Measurements from ENCODE around the gene SLC25A22.

SLC25A22 gene

GRCh38 chr11:790721-791564 lies 7.1 kb downstream of the SLC25A22 start:
- DNase-seq (ENCODE audit: low read depth in 3 of 3): no peak

- DNase-seq (ENCODE audit: low read depth in 3 of 3): peak in 1 of 3 donors; percentile 63
These were observed 8.1 kb downstream of the SLC25A22 start, which contains the start of gene CEND1 for GRCh38 chr11:789943-790342. TSS of gene CEND1 (minus strand) at chr11:790090. CDS start at chr11:788576, 1,514 bp downstream.

GRCh38 chr11:788953-789940 lies 8.8 kb downstream of the SLC25A22 start:
- DNase-seq (ENCODE audit: low read depth in 3 of 3): no peak

GRCh38 chr11:788009-788640 lies 10.0 kb downstream of the SLC25A22 start:
- no peak for DNase-seq (ENCODE audit: low read depth in 3 of 3)

GRCh38 chr11:787084-787675 lies 10.9 kb downstream of the SLC25A22 start:
- no peak for DNase-seq (ENCODE audit: low read depth in 3 of 3)

- DNase-seq (ENCODE audit: low read depth in 3 of 3): no peak
These were observed 11.6 kb downstream of the SLC25A22 start for GRCh38 chr11:786235-787083.

- no peak for DNase-seq (ENCODE audit: low read depth in 3 of 3)
These were observed 14.5 kb downstream of the SLC25A22 start for GRCh38 chr11:783581-784015.

GRCh38 chr11:782264-783174 lies 15.6 kb downstream of the SLC25A22 start:
- DNase-seq (ENCODE audit: low read depth in 3 of 3): no peak

- no peak for DNase-seq (ENCODE audit: low read depth in 3 of 3)
These were observed 18.0 kb downstream of the SLC25A22 start for GRCh38 chr11:779955-780532.

GRCh38 chr11:778976-779954 lies 18.8 kb downstream of the SLC25A22 start:
- no peak for DNase-seq (ENCODE audit: low read depth in 3 of 3)

- peak; percentile 87 to 95 (median 92) for DNase-seq (ENCODE audit: low read depth in 3 of 3)
These were observed 20.5 kb downstream of the SLC25A22 start, which contains the start of gene GATD1 for GRCh38 chr11:777288-778255. TSS of gene GATD1 (minus strand) at chr11:777487. CDS start at chr11:777462, 25 bp downstream.

GRCh38 chr11:776561-777287 lies 21.4 kb downstream of the SLC25A22 start:
- DNase-seq (ENCODE audit: low read depth in 3 of 3): no peak

- no peak for DNase-seq (ENCODE audit: low read depth in 3 of 3)
These were observed 21.9 kb downstream of the SLC25A22 start for GRCh38 chr11:776263-776560.

GRCh38 chr11:774873-775592 lies 23.0 kb downstream of the SLC25A22 start:
- no peak for DNase-seq (ENCODE audit: low read depth in 3 of 3)

GRCh38 chr11:773830-774229 lies 24.3 kb downstream of the SLC25A22 start:
- no peak for DNase-seq (ENCODE audit: low read depth in 3 of 3)
